OCI-LY3 (cell line): ENCODE measurements around the gene SYTL1.

ENCODE experiments used
- H2AFZ ChIP-seq: fragments of 200-600, 300-600 bp; shearing (Covaris generic); 2 replicates; pipeline ENCODE4 v1.6.0; 2014; ENCODE audit warnings: antibody characterized with exemption, low read depth, low read length
- H3K27ac ChIP-seq: fragments of 200-600, 300-600 bp; sonication (generic); 2 replicates; pipeline ENCODE4 v1.5.1; 2014; ENCODE audit warnings: mild to moderate bottlenecking, low read length, moderate library complexity, mixed read lengths
- H3K27me3 ChIP-seq: fragments of 200-600, 300-600 bp; sonication (generic); 2 replicates; pipeline ENCODE4 v1.6.1; 2014; ENCODE audit warnings: low read depth, low read length, mixed read lengths
- H3K36me3 ChIP-seq: fragments of 200-600, 300-600 bp; sonication (generic); replicated peaks from 2 replicates; pipeline ENCODE3; 2014; ENCODE audit warnings: low read depth, low read length, mixed read lengths
- H3K4me1 ChIP-seq: fragments of 300-600, 200-600 bp; sonication (generic); 2 replicates; pipeline ENCODE4 v1.6.1; 2014; ENCODE audit warnings: low read length, mixed read lengths
- H3K4me2 ChIP-seq: fragments of 200-600, 300-600 bp; sonication (generic); 2 replicates; pipeline ENCODE4 v1.6.1; 2014; ENCODE audit warnings: low read length, mixed read lengths
- H3K4me3 ChIP-seq: fragments of 300-600, 200-600 bp; sonication (generic); 2 replicates; pipeline ENCODE4 v1.5.1; 2014; ENCODE audit warnings: antibody characterized with exemption, mild to moderate bottlenecking, low read length, moderate library complexity
- H3K79me2 ChIP-seq: fragments of 300-600, 200-600 bp; shearing (Covaris generic); 2 replicates; pipeline ENCODE4 v1.6.1; 2014; ENCODE audit warnings: mild to moderate bottlenecking, low read length, mixed read lengths
- H3K9ac ChIP-seq: fragments of 300-600, 200-600 bp; shearing (Covaris generic); 2 replicates; pipeline ENCODE4 v1.6.0; 2014; ENCODE audit warnings: mild to moderate bottlenecking, low read length, moderate library complexity
- H3K9me3 ChIP-seq: fragments of 200-600, 300-600 bp; shearing (Covaris generic); 2 replicates; pipeline ENCODE4 v1.6.1; 2014; ENCODE audit warnings: low read length, mixed read lengths; ENCODE audit not compliant: insufficient read depth
- H4K20me1 ChIP-seq: fragments of 200-600, 300-600 bp; sonication (generic); 2 replicates; pipeline ENCODE4 v1.6.1; 2016; ENCODE audit warnings: low read length, mixed read lengths; ENCODE audit not compliant: insufficient read depth
- CTCF ChIP-seq: fragments of 200-600, 300-600 bp; sonication (generic); IDR thresholded peaks from 2 replicates; pipeline ENCODE4 v1.5.1; 2014; ENCODE audit warnings: antibody characterized with exemption, low read length, low read depth
- EZH2phosphoT487 ChIP-seq: fragments of 200-600 bp; shearing (Covaris generic); IDR thresholded peaks from 2 replicates; pipeline ENCODE4 v1.6.1; 2018; ENCODE audit warnings: antibody characterized with exemption, mixed run types, low read depth

The SYTL1 gene

DNA sequence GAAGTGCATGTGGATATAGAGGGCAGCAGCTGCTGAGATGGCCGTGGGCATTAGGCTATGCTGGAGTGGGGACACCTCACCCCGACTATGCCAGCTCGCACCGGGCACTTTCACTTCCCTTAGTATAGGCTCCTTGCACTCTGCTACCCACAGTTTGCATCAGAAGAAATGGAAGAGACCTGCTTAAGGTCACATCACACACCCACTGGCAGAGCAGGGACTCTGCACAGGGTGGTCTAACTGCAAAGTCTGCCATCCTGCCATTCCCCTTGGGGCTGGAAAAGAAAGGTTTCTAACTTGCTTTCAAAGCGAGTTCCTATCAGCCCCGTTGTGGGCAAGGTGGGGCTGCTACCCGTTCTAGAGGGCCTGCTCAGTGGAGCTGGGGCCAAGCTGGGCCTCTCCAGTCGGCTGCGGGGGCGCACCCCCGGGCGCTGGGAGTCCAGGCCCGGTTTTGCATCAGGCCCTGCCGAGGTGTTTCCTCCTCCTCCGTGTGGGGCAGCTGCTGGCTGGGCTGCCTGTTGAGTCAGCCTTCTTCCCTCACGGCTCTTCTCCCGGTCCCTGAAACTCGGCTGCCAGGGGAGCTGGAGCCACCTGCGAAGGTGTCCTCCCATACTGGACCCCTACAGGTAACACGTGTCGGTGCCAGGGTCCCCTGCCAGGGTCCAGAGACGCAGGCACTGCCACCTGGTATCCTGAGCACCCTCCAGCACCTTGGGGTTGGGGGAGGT lies at the start of gene SYTL1:
Gene SYTL1 (plus strand): TSS at position 498 of the 728 bp plus-strand sequence. CDS start 3,313 bp downstream, outside the sequence.
- peak within 1 kb of the TSS; percentile 62 for H2AFZ ChIP-seq
- H3K27ac ChIP-seq = peak within 1 kb of the TSS; percentile 53
- H3K4me3 ChIP-seq = peak within 1 kb of the TSS; percentile 91

DNA sequence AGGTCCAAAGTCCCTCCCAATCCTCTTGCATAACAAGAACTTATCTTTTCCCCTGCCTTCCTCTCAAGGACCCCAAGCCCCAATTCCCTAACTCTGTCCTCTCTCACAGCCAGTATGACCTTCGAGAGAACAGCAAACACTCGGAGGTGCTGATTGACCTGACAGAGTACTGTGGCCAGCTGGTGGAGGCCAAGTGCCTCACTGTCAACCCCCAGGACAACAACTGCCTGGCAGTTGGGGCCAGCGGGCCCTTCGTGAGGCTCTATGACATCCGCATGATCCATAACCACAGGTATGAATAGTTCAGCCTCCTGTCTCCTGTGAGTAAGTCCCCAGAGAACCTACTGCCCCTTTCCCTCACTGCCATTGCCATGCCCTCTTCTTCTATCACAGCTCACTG lies 49.7 kb upstream of the SYTL1 start:
- H3K4me3 ChIP-seq = no peak overlapping the region
- H2AFZ ChIP-seq = no peak overlapping the region
- no peak overlapping the region for H3K27ac ChIP-seq
- no peaks in the 10 kb centered on the region for H3K9me3 ChIP-seq
- no peak overlapping the region for H3K4me2 ChIP-seq
- H3K4me1 ChIP-seq = no peaks in the 10 kb centered on the region
- H3K27me3 ChIP-seq = no peaks in the 10 kb centered on the region
- H3K36me3 ChIP-seq = peaks cover 7% of the 10 kb centered on the region
- H3K79me2 ChIP-seq = no peaks in the 10 kb centered on the region
- TF ChIP-seq EZH2phosphoT487 (no peak), CTCF (no peak)
- H3K9ac ChIP-seq = no peak overlapping the region
- H4K20me1 ChIP-seq = no peaks in the 10 kb centered on the region

More for the DNA sequence above, at the start of gene SYTL1:
- Histone ChIP-seq H4K20me1 (no peaks in the 10 kb centered on the region), H3K4me1 (peaks cover 25% of the 10 kb centered on the region), H3K79me2 (no peaks in the 10 kb centered on the region), H3K9me3 (no peaks in the 10 kb centered on the region), H3K9ac (peak within 1 kb of the TSS; percentile 76), H3K27me3 (no peaks in the 10 kb centered on the region), H3K4me2 (peak within 1 kb of the TSS; percentile 97), H3K36me3 (no peaks in the 10 kb centered on the region)
- TF ChIP-seq EZH2phosphoT487 (no peak), CTCF (no peak)

DNA sequence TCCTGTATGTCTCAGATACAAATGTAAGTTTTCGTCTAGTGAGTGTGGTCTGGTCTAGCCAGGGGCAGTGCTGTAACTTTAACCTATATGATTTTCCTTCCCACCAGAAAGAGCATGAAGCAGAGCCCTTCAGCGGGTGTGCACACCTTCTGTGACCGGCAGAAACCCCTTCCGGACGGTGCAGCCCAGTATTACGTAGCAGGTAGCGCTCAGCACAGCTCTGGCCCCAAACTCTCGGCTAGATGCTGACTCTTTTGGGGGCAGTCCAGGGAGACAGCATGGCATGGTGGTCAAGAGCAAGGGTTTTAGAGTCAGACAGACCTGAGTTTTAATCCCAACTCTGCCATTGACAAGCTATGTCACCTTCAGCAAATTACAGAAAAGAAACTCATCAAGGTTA lies 47.9 kb upstream of the SYTL1 start:
- Histone ChIP-seq H3K4me1 (no peaks in the 10 kb centered on the region), H3K79me2 (no peaks in the 10 kb centered on the region), H3K9ac (no peak overlapping the region), H3K9me3 (no peaks in the 10 kb centered on the region), H3K27ac (no peak overlapping the region), H3K27me3 (no peaks in the 10 kb centered on the region), H4K20me1 (no peaks in the 10 kb centered on the region), H3K4me3 (no peak overlapping the region), H3K4me2 (no peak overlapping the region), H3K36me3 (peaks cover 6% of the 10 kb centered on the region), H2AFZ (no peak overlapping the region)
- TF ChIP-seq CTCF (no peak), EZH2phosphoT487 (no peak)

- Histone ChIP-seq H3K36me3 (peaks cover 6% of the 10 kb centered on the region), H3K27me3 (no peaks in the 10 kb centered on the region), H3K79me2 (no peaks in the 10 kb centered on the region), H3K4me2 (no peak overlapping the region), H3K9me3 (no peaks in the 10 kb centered on the region), H3K27ac (no peak overlapping the region), H3K9ac (no peak overlapping the region), H2AFZ (no peak overlapping the region), H3K4me1 (no peaks in the 10 kb centered on the region), H3K4me3 (no peak overlapping the region), H4K20me1 (no peaks in the 10 kb centered on the region)
- TF ChIP-seq CTCF (peak; percentile 52), EZH2phosphoT487 (no peak)
These were observed 45.0 kb upstream of the SYTL1 start for GRCh38 chr1:27296773-27297291.
